Smooth muscle cell of trachea (primary cell): ENCODE data around the gene ACBD5. TPM values are rescaled to one million over a fixed set of nuclear protein-coding genes. Genes with fewer than 3 reads are reported as not detected.

Experiments used
- total RNA-seq: library from RNA; depleted of rRNA; stranded (reverse); fragments of >200 nt; gene quantifications from 2 replicates; pipeline ENCODE4 v1.2.1, GENCODE V29; 2014

The ACBD5 gene
- 20.7 and 20.8 TPM in 2 replicates for total RNA-seq

GRCh38 chr10:27240212-27241009 is at the start of gene ACBD5:
Gene ACBD5 (minus strand): TSS chr10:27240797. CDS start chr10:27240688, 109 bp downstream.

GRCh38 chr10:27155066-27155754 is 85.4 kb downstream of the ACBD5 start, which contains the start of gene MASTL:
Gene MASTL (plus strand): TSS chr10:27155352. CDS start chr10:27155427, 75 bp downstream.

Other genes with a start within 250 kb of the ACBD5 start
- 7.6 and 13.5 TPM in 2 replicates for gene ANKRD26, start 140.3 kb downstream of the ACBD5 start, total RNA-seq
- gene YME1L1, start 86.4 kb downstream of the ACBD5 start, total RNA-seq: 109 and 123 TPM in 2 replicates
- 6.9 and 21.2 TPM in 2 replicates for gene MASTL, start 85.4 kb downstream of the ACBD5 start, total RNA-seq